HEK293 (cell line): ENCODE results near the gene POU2F2.
A peak's percentile ranks its signal among the peaks of the same experiment; 100 is the strongest.

ENCODE experiments used
- CTCF ChIA-PET: fragments of 350-600 bp; formaldehyde crosslinking; extraction: SDS; loops from one replicate; lab custom pipeline; 2021; ENCODE audit warnings: antibody characterized with exemption; lab: Yijun Ruan, JAX
- POLR2A ChIA-PET: fragments of 300-600 bp; formaldehyde crosslinking; extraction: SDS; loops from one replicate; lab custom pipeline; 2020; ENCODE audit warnings: antibody characterized with exemption, inconsistent platforms; lab: Yijun Ruan, JAX
- H3K27ac ChIP-seq: fragments of 200-500 bp; sonication (Bioruptor generic); 2 replicates; pipeline ENCODE4 v1.5.1; 2014; ENCODE audit warnings: low read depth, low read length, control low read depth, inconsistent platforms; ENCODE audit errors: extremely low read depth
- H3K36me3 ChIP-seq, 2 experiments: fragments of 200-500 bp in 1 of 2; sonication (Bioruptor generic) in 1 of 2; 1 replicate in 1 of 2; 2 replicates in 1 of 2; pipeline ENCODE4 v1.5.1; 2014 to 2017; ENCODE audit warnings: inconsistent platforms in 2 of 2, low read length in 2 of 2; ENCODE audit not compliant: control insufficient read depth in 2 of 2, insufficient read depth in 1 of 2
- H3K4me1 ChIP-seq: fragments of 200-500 bp; sonication (Bioruptor generic); 2 replicates; pipeline ENCODE4 v1.5.1; 2014; ENCODE audit warnings: mild to moderate bottlenecking, low read length, inconsistent platforms; ENCODE audit not compliant: control insufficient read depth, insufficient read depth
- H3K4me3 ChIP-seq: 2 replicates; pipeline ENCODE4 v1.5.1; 2011; ENCODE audit warnings: low read depth, mild to moderate bottlenecking, control low read depth, low read length, moderate library complexity
- H3K9me3 ChIP-seq: fragments of 200-500 bp; sonication (Bioruptor generic); 2 replicates; pipeline ENCODE4 v1.5.1; 2014; ENCODE audit warnings: low read depth, low read length, inconsistent platforms; ENCODE audit not compliant: control insufficient read depth, insufficient read depth
- KLF8 ChIP-seq: fragments of 450-650 bp; formaldehyde crosslinking; IDR thresholded peaks from 2 replicates; pipeline ENCODE4 v1.5.1; 2016; ENCODE audit warnings: missing biosample characterization, missing genetic modification characterization
- TCF7L2 ChIP-seq: IDR thresholded peaks from 2 replicates; pipeline ENCODE4 v1.6.1; 2011; ENCODE audit warnings: low read depth, mild to moderate bottlenecking, inconsistent platforms, low read length, moderate library complexity, borderline replicate concordance
- ZBTB20 ChIP-seq: fragments of 450-650 bp; formaldehyde crosslinking; IDR thresholded peaks from 2 replicates; pipeline ENCODE4 v1.5.1; 2016; ENCODE audit warnings: missing biosample characterization, missing genetic modification characterization
- ZBTB8A ChIP-seq: fragments of 450-650 bp; formaldehyde crosslinking; IDR thresholded peaks from 2 replicates; pipeline ENCODE4 v1.5.1; 2016; ENCODE audit warnings: missing biosample characterization, missing genetic modification characterization
- ZFHX2 ChIP-seq: fragments of 450-650 bp; formaldehyde crosslinking; conservative IDR thresholded peaks from 2 replicates; pipeline ENCODE4 v1.5.1; 2016; ENCODE audit warnings: missing biosample characterization, missing genetic modification characterization
- ZNF10 ChIP-seq: fragments of 450-650 bp; formaldehyde crosslinking; IDR thresholded peaks from 2 replicates; pipeline ENCODE4 v1.5.1; 2017; ENCODE audit warnings: missing biosample characterization, missing genetic modification characterization
- ZNF132 ChIP-seq: fragments of 450-650 bp; formaldehyde crosslinking; IDR thresholded peaks from 2 replicates; pipeline ENCODE4 v1.5.1; 2017; ENCODE audit warnings: missing biosample characterization, missing genetic modification characterization, borderline replicate concordance
- ZNF2 ChIP-seq: fragments of 450-650 bp; formaldehyde crosslinking; IDR thresholded peaks from 2 replicates; pipeline ENCODE4 v1.5.1; 2016; ENCODE audit warnings: missing biosample characterization, missing genetic modification characterization
- ZNF48 ChIP-seq: fragments of 450-650 bp; formaldehyde crosslinking; IDR thresholded peaks from 2 replicates; pipeline ENCODE4 v1.5.1; 2016; ENCODE audit warnings: missing biosample characterization, missing genetic modification characterization
- ZNF510 ChIP-seq: fragments of 450-650 bp; formaldehyde crosslinking; IDR thresholded peaks from 2 replicates; pipeline ENCODE4 v1.5.1; 2018; ENCODE audit warnings: mild to moderate bottlenecking, missing genetic modification characterization, missing biosample characterization; ENCODE audit not compliant: insufficient replicate concordance
- ZNF555 ChIP-seq: fragments of 450-650 bp; formaldehyde crosslinking; conservative IDR thresholded peaks from 2 replicates; pipeline ENCODE4 v1.5.1; 2017; ENCODE audit warnings: missing biosample characterization, mild to moderate bottlenecking, missing genetic modification characterization, inconsistent platforms
- ZNF558 ChIP-seq: fragments of 450-650 bp; formaldehyde crosslinking; IDR thresholded peaks from 2 replicates; pipeline ENCODE4 v1.5.1; 2016; ENCODE audit warnings: missing biosample characterization, missing genetic modification characterization
- ZNF560 ChIP-seq: fragments of 450-650 bp; formaldehyde crosslinking; IDR thresholded peaks from 2 replicates; pipeline ENCODE4 v1.5.1; 2017; ENCODE audit warnings: missing biosample characterization, missing genetic modification characterization, borderline replicate concordance
- ZNF621 ChIP-seq: fragments of 450-650 bp; formaldehyde crosslinking; IDR thresholded peaks from 2 replicates; pipeline ENCODE4 v1.5.1; 2017; ENCODE audit warnings: missing biosample characterization, missing genetic modification characterization
- ZNF629 ChIP-seq: fragments of 450-650 bp; formaldehyde crosslinking; IDR thresholded peaks from 2 replicates; pipeline ENCODE4 v1.5.1; 2017; ENCODE audit warnings: missing biosample characterization, missing genetic modification characterization
- ZNF792 ChIP-seq: fragments of 450-650 bp; formaldehyde crosslinking; IDR thresholded peaks from 2 replicates; pipeline ENCODE4 v1.5.1; 2016; ENCODE audit warnings: missing biosample characterization, missing genetic modification characterization
- TF ChIP-seq, protein P1 (sequence below): fragments of 450-650 bp; formaldehyde crosslinking; IDR thresholded peaks from 2 replicates; pipeline ENCODE4 v1.5.1; 2016; ENCODE audit warnings: missing biosample characterization, missing genetic modification characterization
- TF ChIP-seq, protein P2 (sequence below): fragments of 450-650 bp; formaldehyde crosslinking; IDR thresholded peaks from 2 replicates; pipeline ENCODE4 v1.5.1; 2016; ENCODE audit warnings: missing biosample characterization, missing genetic modification characterization
- TF ChIP-seq, protein P3 (sequence below): fragments of 450-650 bp; formaldehyde crosslinking; IDR thresholded peaks from 2 replicates; pipeline ENCODE4 v1.5.1; 2017; ENCODE audit warnings: missing biosample characterization, missing genetic modification characterization

Gene POU2F2

DNA sequence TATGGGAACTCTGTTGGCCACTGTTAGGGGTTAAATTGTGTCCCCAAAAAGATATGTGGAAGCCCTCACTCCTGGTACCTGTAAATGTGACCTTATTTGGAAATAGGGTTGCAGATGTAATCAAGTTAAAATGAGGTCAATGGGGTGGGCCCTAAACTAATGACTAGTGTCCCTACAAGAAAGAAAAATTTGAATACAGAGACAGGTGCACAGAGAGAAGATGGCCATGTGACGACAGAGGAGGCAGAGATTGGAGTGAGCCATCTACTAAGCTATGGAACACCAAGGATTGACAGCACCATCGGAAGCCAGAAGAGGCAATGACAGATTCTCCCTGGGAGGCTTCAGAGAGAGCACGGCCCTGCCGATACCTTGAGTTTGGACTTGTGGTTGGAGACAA, 16.5 kb downstream of the POU2F2 start:
- Histone ChIP-seq H3K9me3 (no peaks in the 10 kb centered on the region), H3K27ac (no peak overlapping the region), H3K4me3 (no peak overlapping the region), H3K4me1 (peaks cover 9% of the 10 kb centered on the region; the same call in 1 of the 2 replicates), H3K36me3 (no peaks in the 10 kb centered on the region)
- ChIA-PET CTCF (interaction anchor here (0.6 to 4.6 kb wide), 10 partner anchors 8 to 658 kb away, joined by 3 to 41 read pairs (median 4); no protein-coding TSS in a partner anchor), POLR2A (interaction anchor here (1.1 kb wide), 2 partner anchors 17 to 127 kb away, joined by 3 read pairs; no protein-coding TSS in a partner anchor)
- no peak for TF ChIP-seq TCF7L2
- TF ChIP-seq KLF8 (tag by site-specific recombination) = no peak
- no peak for TF ChIP-seq ZNF560 (tag by site-specific recombination)
- TF ChIP-seq ZNF2 = no peak
- no peak for TF ChIP-seq ZNF510 (tag by site-specific recombination)
- no peak for TF ChIP-seq ZNF792 (tag by site-specific recombination)
- TF ChIP-seq ZNF621 (tag by site-specific recombination) = no peak
- no peak for TF ChIP-seq ZNF555 (tag by site-specific recombination)
- TF ChIP-seq, protein P1, sequence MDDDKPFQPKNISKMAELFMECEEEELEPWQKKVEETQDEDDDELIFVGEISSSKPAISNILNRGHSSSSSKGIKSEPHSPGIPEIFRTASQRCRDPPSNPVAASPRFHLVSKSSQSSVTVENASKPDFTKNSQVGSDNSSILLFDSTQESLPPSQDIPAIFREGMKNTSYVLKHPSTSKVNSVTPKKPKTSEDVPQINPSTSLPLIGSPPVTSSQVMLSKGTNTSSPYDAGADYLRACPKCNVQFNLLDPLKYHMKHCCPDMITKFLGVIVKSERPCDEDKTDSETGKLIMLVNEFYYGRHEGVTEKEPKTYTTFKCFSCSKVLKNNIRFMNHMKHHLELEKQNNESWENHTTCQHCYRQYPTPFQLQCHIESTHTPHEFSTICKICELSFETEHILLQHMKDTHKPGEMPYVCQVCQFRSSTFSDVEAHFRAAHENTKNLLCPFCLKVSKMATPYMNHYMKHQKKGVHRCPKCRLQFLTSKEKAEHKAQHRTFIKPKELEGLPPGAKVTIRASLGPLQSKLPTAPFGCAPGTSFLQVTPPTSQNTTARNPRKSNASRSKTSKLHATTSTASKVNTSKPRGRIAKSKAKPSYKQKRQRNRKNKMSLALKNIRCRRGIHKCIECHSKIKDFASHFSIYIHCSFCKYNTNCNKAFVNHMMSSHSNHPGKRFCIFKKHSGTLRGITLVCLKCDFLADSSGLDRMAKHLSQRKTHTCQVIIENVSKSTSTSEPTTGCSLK = no peak
- no peak for TF ChIP-seq ZFHX2 (tag by site-specific recombination)
- TF ChIP-seq ZNF10 (tag by site-specific recombination) = no peak
- no peak for TF ChIP-seq ZBTB20 (tag by site-specific recombination)
- TF ChIP-seq ZNF132 (tag by site-specific recombination) = no peak
- TF ChIP-seq ZNF48 (tag by site-specific recombination) = no peak

DNA sequence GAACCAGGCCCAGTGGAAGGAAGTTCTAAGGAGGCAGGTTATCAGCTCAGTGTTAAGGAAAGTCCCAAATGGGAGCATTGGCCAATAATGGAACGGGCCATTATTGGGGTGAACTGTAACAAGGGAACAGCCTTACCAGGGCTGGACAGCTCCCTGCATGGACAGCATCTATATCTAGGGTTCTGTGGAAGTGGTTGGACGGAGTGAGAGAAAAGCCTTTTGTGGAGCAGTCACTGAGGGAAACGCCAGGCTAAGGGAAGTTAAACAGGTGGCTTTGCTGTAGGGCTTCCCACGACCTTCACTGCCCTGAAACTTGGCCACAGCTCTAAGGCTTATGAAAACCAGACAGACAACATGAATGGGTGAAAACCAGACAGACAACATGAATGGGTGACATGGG, 17.0 kb downstream of the POU2F2 start:
- Histone ChIP-seq H3K9me3 (no peaks in the 10 kb centered on the region), H3K27ac (no peak overlapping the region), H3K4me1 (peaks cover 9% of the 10 kb centered on the region; the same call in 1 of the 2 replicates), H3K36me3 (no peaks in the 10 kb centered on the region), H3K4me3 (no peak overlapping the region)
- ChIA-PET CTCF (interaction anchor here (0.6 to 4.6 kb wide), 16 partner anchors 8 to 393 kb away, joined by 3 to 41 read pairs (median 4); partner anchors contain the start of gene POU2F2), POLR2A (interaction anchor here (1.1 kb wide), 2 partner anchors 18 to 128 kb away, joined by 3 read pairs; no protein-coding TSS in a partner anchor)
- no peak for TF ChIP-seq ZNF629 (tag by site-specific recombination)
- TF ChIP-seq, protein P2, sequence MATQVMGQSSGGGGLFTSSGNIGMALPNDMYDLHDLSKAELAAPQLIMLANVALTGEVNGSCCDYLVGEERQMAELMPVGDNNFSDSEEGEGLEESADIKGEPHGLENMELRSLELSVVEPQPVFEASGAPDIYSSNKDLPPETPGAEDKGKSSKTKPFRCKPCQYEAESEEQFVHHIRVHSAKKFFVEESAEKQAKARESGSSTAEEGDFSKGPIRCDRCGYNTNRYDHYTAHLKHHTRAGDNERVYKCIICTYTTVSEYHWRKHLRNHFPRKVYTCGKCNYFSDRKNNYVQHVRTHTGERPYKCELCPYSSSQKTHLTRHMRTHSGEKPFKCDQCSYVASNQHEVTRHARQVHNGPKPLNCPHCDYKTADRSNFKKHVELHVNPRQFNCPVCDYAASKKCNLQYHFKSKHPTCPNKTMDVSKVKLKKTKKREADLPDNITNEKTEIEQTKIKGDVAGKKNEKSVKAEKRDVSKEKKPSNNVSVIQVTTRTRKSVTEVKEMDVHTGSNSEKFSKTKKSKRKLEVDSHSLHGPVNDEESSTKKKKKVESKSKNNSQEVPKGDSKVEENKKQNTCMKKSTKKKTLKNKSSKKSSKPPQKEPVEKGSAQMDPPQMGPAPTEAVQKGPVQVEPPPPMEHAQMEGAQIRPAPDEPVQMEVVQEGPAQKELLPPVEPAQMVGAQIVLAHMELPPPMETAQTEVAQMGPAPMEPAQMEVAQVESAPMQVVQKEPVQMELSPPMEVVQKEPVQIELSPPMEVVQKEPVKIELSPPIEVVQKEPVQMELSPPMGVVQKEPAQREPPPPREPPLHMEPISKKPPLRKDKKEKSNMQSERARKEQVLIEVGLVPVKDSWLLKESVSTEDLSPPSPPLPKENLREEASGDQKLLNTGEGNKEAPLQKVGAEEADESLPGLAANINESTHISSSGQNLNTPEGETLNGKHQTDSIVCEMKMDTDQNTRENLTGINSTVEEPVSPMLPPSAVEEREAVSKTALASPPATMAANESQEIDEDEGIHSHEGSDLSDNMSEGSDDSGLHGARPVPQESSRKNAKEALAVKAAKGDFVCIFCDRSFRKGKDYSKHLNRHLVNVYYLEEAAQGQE (tag by site-specific recombination) = peak; percentile 97

DNA sequence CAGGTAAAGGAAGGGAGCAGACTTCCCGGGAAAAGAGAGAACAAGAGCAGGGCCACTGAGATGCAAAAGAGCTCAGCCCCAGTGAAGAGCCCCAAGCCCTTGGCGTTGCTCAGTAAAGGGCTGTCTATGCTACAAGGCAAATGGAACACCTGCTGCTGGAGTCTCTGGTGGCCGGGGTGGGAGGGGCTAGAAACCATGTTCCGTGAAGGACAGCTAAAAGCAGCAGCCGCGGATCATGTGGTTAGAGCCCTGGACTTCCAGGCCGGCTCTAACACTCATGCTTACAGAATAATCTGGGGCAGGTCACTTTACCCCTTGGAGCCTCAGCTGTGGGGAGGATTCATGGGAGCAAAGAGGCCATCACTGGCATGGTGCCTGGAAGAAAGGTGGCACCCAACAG, 17.8 kb downstream of the POU2F2 start:
- Histone ChIP-seq H3K4me3 (no peak overlapping the region), H3K9me3 (no peaks in the 10 kb centered on the region), H3K27ac (0 out of 2 replicates have a peak overlapping the region, but pooled peaks have one; percentile 5), H3K4me1 (peaks cover 9% of the 10 kb centered on the region; the same call in 1 of the 2 replicates), H3K36me3 (no peaks in the 10 kb centered on the region)
- ChIA-PET POLR2A (interaction anchor here (0.9 to 1.5 kb wide), 5 partner anchors 13 to 129 kb away, joined by 3 to 7 read pairs (median 3); partner anchors contain the start of genes GSK3A and ZNF574), CTCF (interaction anchor here (0.7 to 4.6 kb wide), 21 partner anchors 10 to 327 kb away, joined by 3 to 41 read pairs (median 7); partner anchors contain the start of gene POU2F2)
- TF ChIP-seq ZNF558 = no peak
- TF ChIP-seq, protein P3, sequence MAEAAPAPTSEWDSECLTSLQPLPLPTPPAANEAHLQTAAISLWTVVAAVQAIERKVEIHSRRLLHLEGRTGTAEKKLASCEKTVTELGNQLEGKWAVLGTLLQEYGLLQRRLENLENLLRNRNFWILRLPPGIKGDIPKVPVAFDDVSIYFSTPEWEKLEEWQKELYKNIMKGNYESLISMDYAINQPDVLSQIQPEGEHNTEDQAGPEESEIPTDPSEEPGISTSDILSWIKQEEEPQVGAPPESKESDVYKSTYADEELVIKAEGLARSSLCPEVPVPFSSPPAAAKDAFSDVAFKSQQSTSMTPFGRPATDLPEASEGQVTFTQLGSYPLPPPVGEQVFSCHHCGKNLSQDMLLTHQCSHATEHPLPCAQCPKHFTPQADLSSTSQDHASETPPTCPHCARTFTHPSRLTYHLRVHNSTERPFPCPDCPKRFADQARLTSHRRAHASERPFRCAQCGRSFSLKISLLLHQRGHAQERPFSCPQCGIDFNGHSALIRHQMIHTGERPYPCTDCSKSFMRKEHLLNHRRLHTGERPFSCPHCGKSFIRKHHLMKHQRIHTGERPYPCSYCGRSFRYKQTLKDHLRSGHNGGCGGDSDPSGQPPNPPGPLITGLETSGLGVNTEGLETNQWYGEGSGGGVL (tag by site-specific recombination) = no peak
- peak; percentile 40; the same call in 1 of the 2 replicates for TF ChIP-seq ZBTB8A (tag by site-specific recombination)
